ENCODE results near the gene SPX. TPM values are rescaled to one million over a fixed set of nuclear protein-coding genes. Genes with fewer than 3 reads are reported as not detected.

Gene SPX
- polyA plus RNA-seq, 1 of the 3 experiments (the other 2 are of a cell fraction), result not detected

GRCh38 chr12:21571046-21571445 lies 45.0 kb downstream of the SPX start:
- Histone ChIP-seq H3K4me2 (no peak overlapping the region), H3K9me2 (no peaks in the 10 kb centered on the region), H3K79me2 (ENCODE audit: insufficient read depth) (no peaks in the 10 kb centered on the region), H2AFZ (ENCODE audit: low read depth) (no peak overlapping the region), H3K27me3 (ENCODE audit: insufficient read depth) (peaks cover 4% of the 10 kb centered on the region; the same call in 1 of the 2 replicates), H3K27ac (ENCODE audit: low read depth in 2 of 2, low read length in 1 of 2) (no peak overlapping the region), H3K9ac (no peak overlapping the region), H3K9me3 (no peaks in the 10 kb centered on the region), H3K4me3 (ENCODE audit: low read depth in 2 of 2, low read length in 1 of 2) (no peak overlapping the region), H3F3A (replicated peaks; ENCODE audit: insufficient read depth) (no peaks in the 10 kb centered on the region), H3K36me3 (replicated peaks in 1 of 2; ENCODE audit: control insufficient read depth in 1 of 2, insufficient read depth in 2 of 2, low read length in 1 of 2) (no peaks in the 10 kb centered on the region), H3K4me1 (ENCODE audit: control insufficient read depth in 1 of 2, insufficient read depth in 2 of 2, low read depth in 1 of 2, low read length in 1 of 2) (no peaks in the 10 kb centered on the region; a peak in 1 of 4 replicates), H4K20me1 (ENCODE audit: insufficient read depth) (no peaks in the 10 kb centered on the region)
- POLR2A ChIA-PET, result no interaction called here
- CTCF ChIA-PET, result no interaction called here
- 22% methylated on average over 5 of the region's 5 CpGs for WGBS (ENCODE audit: low lambda C conversion rate)
- no peak for TF ChIP-seq TCF12 (IDR thresholded peaks at IDR 0.05)
- TF ChIP-seq FOXJ3 (CRISPR knock-in tag; IDR thresholded peaks at IDR 0.05), result no peak
- no peak for TF ChIP-seq TEAD4 (IDR thresholded peaks at IDR 0.05; ENCODE audit: borderline replicate concordance, insufficient read depth)
- no peak for TF ChIP-seq ELF1 (IDR thresholded peaks at IDR 0.05)
- TF ChIP-seq EP300 (IDR thresholded peaks at IDR 0.05; ENCODE audit: borderline replicate concordance in 1 of 2, low read depth in 1 of 2, low read length in 1 of 2), result no peak
- no peak for TF ChIP-seq RXRA (IDR thresholded peaks at IDR 0.05; ENCODE audit: borderline replicate concordance, low read depth)
- no peak for TF ChIP-seq MXI1 (IDR thresholded peaks at IDR 0.05; ENCODE audit: low read depth, low read length)
- no peak for TF ChIP-seq RFX5 (IDR thresholded peaks at IDR 0.05; ENCODE audit: low read length)
- TF ChIP-seq EZH2phosphoT487 (IDR thresholded peaks at IDR 0.05; ENCODE audit: borderline replicate concordance, low read depth), result no peak
- no peak for TF ChIP-seq TAF1 (IDR thresholded peaks at IDR 0.05; ENCODE audit: borderline replicate concordance, low read depth, low read length)
- TF ChIP-seq MEF2A (IDR thresholded peaks at IDR 0.05; ENCODE audit: borderline replicate concordance, low read depth), result no peak
- no peak for TF ChIP-seq PBX3 (IDR thresholded peaks at IDR 0.05)
- no peak for TF ChIP-seq REST (IDR thresholded peaks at IDR 0.05; ENCODE audit: low read depth, low read length)
- no peak for TF ChIP-seq NRF1 (IDR thresholded peaks at IDR 0.05; ENCODE audit: low read depth, low read length)
- no peak for TF ChIP-seq SIN3A (IDR thresholded peaks at IDR 0.05; ENCODE audit: borderline replicate concordance, low read depth, low read length)
- TF ChIP-seq GATA2 (CRISPR knock-in tag; IDR thresholded peaks at IDR 0.05), result no peak
- no peak for TF ChIP-seq FOXM1 (IDR thresholded peaks at IDR 0.05; ENCODE audit: low read depth)
- TF ChIP-seq CHD2 (IDR thresholded peaks at IDR 0.05; ENCODE audit: low read length, partially characterized antibody), result no peak
- no peak for TF ChIP-seq RCOR1 (IDR thresholded peaks at IDR 0.05; ENCODE audit: low read length)
- TF ChIP-seq USF1 (IDR thresholded peaks at IDR 0.05; ENCODE audit: borderline replicate concordance, low read depth), result no peak
- no peak for DNase-seq

Measured in SK-N-SH (cell line).